GM18868 (cell line): ENCODE results near the gene PTPRM.
"Not testable (repeated sequence)": the region's sequence is repeated elsewhere in the genome, so short reads cannot be mapped to it uniquely, and the experiment has no call there.

ENCODE experiments used
- ATAC-seq: cut with Tn5 transposase; IDR thresholded peaks from one replicate; pipeline ENCODE4 v1.9.1; 2021; ENCODE audit warnings: mild to moderate bottlenecking, moderate library complexity; ENCODE audit not compliant: unreplicated experiment

PTPRM gene

DNA sequence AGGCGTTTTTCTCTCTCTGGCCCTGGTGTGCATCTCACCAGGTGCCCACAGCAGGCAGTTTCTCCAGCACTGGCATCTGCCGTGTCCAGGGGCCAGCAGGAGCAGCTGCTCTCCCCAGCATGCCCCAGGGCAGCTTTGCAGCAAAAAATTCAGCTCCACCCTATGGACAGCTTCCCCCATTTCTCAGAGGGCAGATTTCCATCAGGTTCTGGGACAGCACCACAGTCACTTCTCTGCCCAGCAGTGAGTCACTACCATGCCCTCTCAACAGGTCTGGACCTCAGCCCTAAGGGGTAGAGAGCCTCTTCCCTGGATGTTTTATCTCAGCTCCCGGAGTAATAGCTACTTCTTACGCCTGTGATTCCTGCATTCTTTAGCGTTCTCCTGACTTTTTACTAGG is 871.9 kb downstream of the PTPRM start:
- no peak for ATAC-seq

DNA sequence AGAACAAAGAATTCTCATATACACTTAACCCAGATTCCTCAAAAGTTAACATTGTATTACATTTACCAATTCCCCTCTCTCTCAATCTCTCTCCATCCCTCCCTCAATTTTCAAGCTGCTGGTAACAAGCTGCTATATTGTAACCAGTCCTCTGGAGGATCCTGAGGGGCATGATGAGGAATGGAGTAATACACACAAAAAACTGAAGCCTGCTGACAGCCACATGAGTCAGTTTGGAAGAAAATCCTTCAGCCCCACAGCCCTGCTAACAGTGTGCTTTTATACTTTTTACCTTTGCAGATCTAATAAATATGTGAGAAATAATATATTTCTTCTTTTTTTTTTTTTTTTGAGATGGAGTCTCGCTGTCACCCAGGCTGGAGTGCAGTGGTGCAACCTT is 876.4 kb downstream of the PTPRM start:
- ATAC-seq = no peak

DNA sequence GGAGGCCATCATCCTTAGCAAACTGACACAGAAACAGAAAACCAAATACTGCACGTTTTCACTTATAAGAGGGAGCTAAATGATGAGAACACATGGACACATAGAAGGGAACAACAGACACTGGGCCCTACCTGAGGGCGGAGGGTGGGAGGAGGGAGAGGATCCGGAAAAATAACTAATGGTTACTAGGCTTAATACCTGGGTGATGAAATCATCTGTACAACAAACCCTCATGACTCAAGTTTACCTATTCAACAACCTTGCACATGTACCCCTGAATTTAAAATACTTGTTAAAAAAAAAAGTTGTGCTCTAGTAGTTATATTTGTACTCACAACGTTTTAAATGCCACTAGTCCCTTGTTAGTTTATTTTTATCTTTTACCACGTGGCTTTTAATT is 879.8 kb downstream of the PTPRM start:
- not testable (repeated sequence) for ATAC-seq

DNA sequence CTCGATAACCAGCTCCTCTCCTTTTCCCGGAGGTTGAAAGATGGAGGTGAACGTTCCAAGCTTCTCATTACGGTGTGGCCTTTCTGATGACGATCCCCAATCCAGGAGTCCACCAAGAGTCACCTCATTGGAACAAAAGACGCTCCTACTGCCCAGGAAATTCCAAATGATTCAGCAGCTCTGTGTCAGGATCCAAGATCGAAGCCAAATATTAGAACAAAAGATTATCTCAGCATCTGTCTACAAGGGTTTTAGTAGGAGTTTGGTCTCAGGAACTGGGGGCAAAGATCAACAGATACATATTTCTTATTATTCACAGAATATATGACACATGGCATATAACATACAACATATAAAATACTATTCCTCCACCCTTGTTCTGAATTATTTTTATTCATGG is 881.0 kb downstream of the PTPRM start:
- ATAC-seq = no peak

DNA sequence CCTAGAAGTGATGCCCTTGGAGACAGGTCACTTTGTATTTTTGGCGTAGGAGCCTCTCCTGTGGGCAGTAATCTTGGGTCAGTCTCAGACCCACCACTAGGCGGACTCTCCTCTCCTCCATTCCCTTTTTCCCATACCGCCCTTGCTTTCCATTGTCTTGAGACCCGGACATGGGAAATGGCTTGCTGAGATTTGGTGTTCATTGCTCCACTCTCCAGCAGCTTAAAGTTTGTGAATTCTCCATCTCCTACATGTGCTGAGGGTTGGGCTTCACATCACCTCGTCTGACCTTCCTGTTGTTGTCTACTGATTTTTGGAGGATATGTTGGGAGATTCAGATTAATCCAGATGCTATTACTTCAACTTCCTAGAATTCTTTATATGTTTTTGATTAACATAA is 882.9 kb downstream of the PTPRM start:
- ATAC-seq = no peak

DNA sequence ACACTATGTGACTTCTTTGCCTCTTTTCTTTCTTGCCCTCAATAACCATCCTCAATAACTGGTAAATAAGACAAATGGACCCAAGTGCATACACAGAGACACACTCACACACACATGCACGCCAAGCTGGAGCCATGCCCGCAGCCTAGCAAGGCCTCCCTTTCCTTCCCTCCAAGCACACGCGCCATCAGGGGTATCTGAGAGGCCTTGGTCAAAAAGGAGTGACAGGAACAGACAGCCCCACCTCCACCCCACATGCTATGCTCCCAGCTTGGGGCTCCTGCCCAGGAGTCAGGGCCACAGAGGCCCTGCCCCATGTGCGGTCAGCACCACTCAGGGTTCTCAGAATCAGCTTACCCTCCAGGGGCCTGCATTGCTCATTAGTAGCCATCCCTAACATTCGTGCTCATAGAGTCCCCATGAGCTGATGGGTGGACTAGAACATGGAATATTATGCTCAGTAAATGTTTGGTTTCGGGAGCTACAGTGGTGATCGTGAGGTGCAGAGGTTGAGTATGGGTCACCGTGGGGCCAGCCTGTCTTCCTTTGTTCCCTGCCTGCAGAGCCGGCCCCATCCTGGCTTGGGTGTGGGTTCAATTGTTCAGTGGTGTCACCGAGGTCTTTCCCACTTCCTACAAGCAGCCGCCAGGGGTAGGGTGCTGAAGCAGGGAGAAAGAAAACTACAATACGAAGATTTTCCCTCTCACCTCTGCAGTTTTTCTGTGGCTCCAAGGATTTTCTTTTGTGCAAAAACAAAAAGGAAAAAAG is 884.0 kb downstream of the PTPRM start:
- no peak for ATAC-seq

DNA sequence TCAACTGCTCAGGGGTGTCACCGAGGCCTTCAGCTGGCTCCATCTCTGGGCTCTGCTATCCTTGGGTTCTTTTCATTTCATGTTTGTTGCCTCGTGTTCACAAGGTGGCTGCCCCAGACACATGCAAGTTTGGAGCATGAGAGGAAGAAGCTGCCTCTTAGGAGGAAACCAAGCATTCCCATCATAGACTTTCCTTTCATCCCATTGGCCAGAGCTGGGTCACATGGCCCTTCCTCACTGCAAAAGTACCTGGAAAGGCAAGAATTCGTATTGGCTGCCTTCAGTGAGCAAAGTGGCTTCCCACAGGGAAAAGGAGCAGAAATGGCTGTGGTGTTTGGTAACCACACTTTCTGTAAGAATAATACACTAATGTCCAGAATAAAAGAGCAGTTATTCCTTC is 886.4 kb downstream of the PTPRM start:
- ATAC-seq = no peak

DNA sequence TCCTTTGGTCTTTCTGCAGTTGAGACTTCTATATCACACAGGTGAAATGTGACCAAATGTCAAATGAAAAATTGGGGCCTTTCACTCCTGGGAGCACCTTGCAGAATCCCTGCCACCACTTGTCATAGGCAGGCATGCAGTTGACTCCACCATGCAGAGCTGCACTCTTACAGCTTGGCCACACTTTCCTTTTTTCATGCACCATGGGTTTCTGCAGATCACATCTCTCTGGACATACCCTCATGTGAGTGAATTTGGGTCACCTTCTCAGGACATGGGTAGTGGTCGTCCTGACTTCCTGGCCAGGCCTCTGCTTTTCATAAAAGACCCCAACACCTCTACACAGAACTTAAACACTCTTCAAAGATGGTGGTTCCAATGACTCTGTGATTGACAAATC is 887.0 kb downstream of the PTPRM start:
- no peak for ATAC-seq

DNA sequence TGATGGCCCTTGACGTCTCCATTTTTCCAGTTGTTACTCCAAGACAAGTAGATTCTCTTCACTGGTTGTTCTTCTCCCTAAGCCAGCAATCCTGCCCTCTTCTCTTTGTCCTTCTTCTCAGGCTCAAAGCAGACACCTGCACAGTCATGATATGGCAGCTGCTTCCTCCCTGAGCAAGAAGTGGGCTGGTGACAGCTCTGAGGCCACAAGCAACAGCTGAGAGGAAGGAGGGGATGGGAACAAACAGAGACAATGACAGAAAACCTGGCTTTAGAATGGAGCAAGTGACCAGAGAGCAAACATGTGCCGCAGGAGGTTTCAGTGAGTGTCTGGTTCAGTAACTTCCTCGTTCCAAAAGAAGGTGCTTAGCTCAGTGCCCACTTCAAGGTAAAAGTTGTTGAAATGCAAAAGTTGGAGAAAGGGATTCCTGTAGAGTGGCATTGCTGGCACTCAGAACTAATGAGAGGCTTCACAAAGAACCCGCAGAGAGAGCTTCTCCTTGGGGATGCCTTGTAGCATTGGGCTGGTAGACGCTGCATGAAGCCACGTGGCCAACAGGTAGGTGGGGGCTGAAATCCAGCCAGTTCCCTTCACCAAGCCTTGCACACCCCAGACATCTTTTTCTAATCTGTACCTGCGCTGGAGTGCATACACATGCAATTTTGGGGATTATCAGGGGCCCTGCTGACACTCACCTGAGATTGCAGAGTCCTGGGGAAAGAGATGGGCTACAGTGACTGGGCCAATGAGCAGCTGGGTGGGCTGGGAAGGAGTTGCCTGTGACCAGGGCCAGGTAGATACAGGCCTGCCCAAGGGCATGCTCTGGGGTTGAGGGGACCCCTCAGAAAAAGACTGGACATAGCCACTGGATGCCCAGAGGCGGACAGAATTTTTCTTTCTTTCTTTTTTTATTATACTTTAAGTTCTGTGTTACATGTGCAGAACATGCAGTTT is 888.8 kb downstream of the PTPRM start:
- ATAC-seq = no peak
